GM18502 (cell line): ENCODE measurements around the gene MACROD2.

Experiments used
- ATAC-seq: cut with Tn5 transposase; IDR thresholded peaks from one replicate; pipeline ENCODE4 v1.9.1; 2021; ENCODE audit warnings: mild to moderate bottlenecking; ENCODE audit not compliant: unreplicated experiment, poor library complexity

MACROD2 gene

GRCh38 chr20:15239542-15240206, 1244.4 kb downstream of the MACROD2 start:
- ATAC-seq, result no peak

GRCh38 chr20:15240801-15241200, 1245.5 kb downstream of the MACROD2 start:
- ATAC-seq, result no peak

GRCh38 chr20:15241681-15242080, 1246.4 kb downstream of the MACROD2 start:
- ATAC-seq, result no peak

- no peak for ATAC-seq
Measured at GRCh38 chr20:15242773-15243172, 1247.5 kb downstream of the MACROD2 start.

GRCh38 chr20:15245896-15246295, 1250.6 kb downstream of the MACROD2 start:
- no peak for ATAC-seq

GRCh38 chr20:15248618-15249395, 1253.5 kb downstream of the MACROD2 start:
- ATAC-seq, result peak; percentile 84

- ATAC-seq, result no peak
Measured at GRCh38 chr20:15251171-15251570, 1255.9 kb downstream of the MACROD2 start.

- ATAC-seq, result no peak
Measured at GRCh38 chr20:15252304-15252703, 1257.0 kb downstream of the MACROD2 start.

- no peak for ATAC-seq
Measured at GRCh38 chr20:15253431-15253830, 1258.1 kb downstream of the MACROD2 start.

GRCh38 chr20:15256676-15257568, 1261.6 kb downstream of the MACROD2 start:
- ATAC-seq, result no peak

GRCh38 chr20:15257569-15257870, 1262.2 kb downstream of the MACROD2 start:
- ATAC-seq, result no peak

GRCh38 chr20:15265581-15266309, 1270.4 kb downstream of the MACROD2 start:
- ATAC-seq, result no peak

GRCh38 chr20:15267935-15268334, 1272.6 kb downstream of the MACROD2 start:
- ATAC-seq, result peak; percentile 61

- ATAC-seq, result no peak
Measured at GRCh38 chr20:15278041-15278440, 1282.7 kb downstream of the MACROD2 start.

- ATAC-seq, result no peak
Measured at GRCh38 chr20:15287329-15287728, 1292.0 kb downstream of the MACROD2 start.

GRCh38 chr20:15288106-15288505, 1292.8 kb downstream of the MACROD2 start:
- no peak for ATAC-seq

- no peak for ATAC-seq
Measured at GRCh38 chr20:15289337-15289736, 1294.0 kb downstream of the MACROD2 start.

GRCh38 chr20:15292405-15292804, 1297.1 kb downstream of the MACROD2 start:
- ATAC-seq, result no peak

GRCh38 chr20:15296422-15296821, 1301.1 kb downstream of the MACROD2 start:
- no peak for ATAC-seq
